ENCODE measurements around the gene SLC5A4.

The SLC5A4 gene

DNA sequence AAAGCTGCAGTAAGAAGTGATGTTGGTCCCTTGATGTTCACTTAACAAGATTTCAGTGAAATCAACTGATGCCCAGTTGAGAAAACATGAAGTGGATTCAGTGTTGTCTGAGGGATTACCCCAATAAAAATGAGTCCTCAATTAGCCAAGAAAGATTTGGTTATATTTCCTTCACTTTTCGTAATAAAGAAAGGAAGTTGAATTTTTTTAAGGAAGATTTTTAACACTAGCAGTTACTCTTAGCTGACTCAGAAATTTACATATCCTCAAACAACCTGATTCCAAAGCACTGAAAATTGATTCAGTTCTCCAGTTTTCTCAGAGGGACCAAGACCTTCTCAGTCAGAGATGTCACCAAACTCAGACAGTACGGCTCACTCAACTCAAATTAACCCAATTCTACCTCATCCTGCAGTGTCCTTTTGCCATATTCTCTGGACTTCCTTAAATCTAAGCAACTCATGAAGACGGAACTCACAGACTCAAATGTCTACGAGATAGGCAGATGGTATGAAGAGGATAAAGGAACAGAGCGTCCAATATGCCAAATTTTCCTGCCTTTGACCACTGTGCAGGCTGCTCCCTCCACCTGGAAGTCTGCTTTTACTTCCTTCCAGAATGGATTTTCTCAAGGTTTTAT is 22.8 kb downstream of the SLC5A4 start:
- DNase-seq (ENCODE audit: low read depth in 2 of 2), result no peak

DNA sequence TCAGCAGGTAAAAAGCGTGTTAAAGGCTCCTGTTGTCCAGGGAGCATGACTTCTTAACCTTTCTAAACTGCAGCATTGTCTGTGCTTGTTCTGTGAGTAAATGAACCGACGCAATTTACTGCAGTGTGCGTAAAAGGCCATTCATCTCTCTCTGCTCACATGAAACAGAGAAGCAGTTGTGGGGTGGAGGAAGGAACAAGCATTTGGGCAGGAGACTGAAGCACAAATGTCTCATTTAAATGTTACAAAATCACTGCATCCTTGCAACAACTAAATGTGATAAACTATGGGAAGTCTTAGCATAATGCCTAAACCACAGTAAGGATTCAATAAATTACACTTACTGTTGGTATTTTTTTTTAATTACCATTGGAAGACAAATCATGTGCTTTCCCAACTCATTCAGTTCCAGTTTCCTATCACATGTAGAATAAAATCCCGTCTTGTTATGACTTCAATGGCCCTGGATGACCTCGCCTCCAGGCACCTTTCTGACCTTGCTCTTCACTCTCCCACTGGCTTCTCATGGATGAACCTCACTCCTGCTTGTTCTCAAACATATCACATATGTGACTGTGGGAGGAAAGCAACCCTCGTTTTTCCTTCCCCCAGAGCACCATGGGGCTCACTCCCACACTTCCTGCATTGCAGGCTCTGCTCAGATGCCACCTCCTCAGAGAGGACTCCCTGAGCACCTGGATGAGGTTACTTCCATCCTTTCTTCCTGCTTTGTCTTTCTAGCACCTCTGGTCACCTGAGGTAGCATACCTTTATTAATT is 28.6 kb downstream of the SLC5A4 start:
- no peak for DNase-seq (ENCODE audit: low read depth in 2 of 2)

DNA sequence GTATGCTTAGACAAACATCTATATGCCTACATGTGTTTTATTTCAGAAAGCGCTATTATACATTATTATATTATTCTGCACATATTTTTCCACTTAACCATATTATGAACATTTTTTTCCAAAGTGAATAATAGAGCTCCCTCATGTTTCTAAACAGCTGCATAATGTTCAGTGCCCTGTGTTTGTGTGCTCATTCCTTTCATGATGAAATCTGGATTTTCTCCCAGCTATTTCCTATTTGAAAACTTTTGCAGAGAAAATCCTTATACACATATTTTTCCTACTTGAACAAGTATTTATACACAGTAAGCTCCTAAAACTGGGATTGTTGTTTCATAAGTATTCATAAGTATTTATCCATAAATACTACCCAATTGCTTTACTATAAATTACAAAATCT is 32.2 kb downstream of the SLC5A4 start:
- no peak for DNase-seq (ENCODE audit: low read depth in 2 of 2)

DNA sequence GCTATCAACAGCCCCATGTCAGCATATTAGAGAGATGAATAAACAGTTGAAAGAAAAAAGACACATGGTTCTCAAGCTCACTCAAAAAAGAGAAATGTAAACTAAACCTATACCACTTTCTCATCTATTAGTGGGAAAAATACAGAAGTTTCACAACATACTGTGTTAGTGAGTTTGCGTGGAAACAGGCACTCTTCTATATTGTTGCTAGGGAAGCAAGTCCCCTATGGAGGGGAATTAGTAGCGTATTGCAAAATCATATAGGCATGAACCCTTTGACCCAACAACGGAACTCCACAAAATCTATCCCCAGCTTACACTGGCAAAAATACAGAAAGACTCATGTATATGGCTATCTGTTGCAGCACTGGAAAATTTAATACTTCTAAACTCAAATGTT is 36.1 kb downstream of the SLC5A4 start:
- no peak for DNase-seq (ENCODE audit: low read depth in 2 of 2)

DNA sequence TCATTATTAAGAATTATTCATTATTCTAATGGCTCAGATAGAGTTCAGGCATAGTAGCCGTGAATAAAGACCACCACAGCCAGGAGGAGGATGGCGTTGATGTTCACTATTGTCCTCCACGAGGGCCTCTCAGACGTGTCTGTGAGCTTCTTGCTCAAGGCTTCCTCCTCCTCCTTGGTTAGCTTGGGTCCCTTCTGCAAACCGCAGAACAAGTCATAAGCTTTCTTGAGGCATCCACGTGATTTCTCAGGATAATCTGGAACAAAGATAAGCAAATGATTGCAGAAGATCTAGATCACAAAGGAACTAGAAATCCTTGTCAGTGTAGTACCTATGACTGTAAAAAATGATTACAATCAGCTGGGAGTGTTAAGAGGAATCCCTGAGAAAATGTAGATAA is 36.7 kb downstream of the SLC5A4 start:
- no peak for DNase-seq (ENCODE audit: low read depth in 2 of 2)

DNA sequence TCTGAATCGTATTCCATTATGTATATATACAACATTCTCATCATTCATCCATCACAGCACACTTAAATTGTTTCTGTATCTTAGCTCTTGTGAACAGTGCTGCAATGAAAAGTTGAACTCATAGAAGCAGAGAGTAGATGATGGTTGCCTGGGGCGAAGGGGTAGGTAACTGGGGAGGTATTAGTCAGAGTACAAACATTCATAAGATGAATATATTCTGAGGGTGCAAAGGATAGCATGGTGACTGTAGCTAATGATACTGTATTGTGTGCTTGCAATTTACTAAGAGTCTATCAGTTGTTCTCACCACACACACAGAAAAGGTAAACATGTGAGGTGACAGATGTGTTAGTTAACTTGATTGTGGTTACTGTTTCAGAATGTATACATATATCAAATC is 37.7 kb downstream of the SLC5A4 start:
- DNase-seq (ENCODE audit: low read depth in 2 of 2), result no peak

DNA sequence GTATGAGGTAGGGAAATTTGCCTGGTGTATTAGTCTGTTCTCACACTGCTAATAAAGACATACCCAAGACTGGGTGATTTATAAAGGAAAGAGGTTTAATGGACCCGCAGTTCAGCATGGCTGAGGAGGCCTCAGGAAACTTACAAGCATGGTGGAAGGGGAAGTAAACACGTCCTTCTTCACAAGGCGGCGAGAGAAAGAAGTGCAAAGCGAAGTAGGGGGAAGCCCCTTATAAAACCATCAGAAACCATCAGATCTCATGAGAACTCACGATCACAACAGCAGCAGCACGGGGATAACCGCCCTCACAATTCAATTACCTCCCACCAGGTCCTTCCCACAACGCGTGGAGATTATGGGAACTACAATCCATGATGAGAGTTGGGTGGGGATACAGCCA is 38.2 kb downstream of the SLC5A4 start:
- DNase-seq (ENCODE audit: low read depth in 2 of 2), result no peak

DNA sequence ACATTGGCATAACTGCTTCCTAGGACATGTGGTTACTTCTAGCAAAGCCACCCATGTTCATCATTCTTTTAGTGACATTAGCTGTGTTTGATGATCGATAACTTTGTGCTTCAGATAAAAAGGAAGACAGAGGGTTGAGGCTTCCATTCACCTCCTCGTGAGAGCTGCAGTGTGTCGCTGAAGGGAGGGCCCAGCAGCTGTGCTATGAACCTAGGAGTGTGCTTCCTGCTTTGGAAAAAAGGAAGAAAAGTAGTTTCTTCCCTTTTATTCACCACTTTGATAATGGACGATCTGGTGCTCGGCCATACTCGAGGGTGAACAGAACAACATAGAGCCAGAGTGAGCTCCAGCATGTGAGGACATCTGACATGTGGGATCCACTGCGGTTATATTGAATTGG is 44.1 kb downstream of the SLC5A4 start:
- no peak for DNase-seq (ENCODE audit: low read depth in 2 of 2)

DNA sequence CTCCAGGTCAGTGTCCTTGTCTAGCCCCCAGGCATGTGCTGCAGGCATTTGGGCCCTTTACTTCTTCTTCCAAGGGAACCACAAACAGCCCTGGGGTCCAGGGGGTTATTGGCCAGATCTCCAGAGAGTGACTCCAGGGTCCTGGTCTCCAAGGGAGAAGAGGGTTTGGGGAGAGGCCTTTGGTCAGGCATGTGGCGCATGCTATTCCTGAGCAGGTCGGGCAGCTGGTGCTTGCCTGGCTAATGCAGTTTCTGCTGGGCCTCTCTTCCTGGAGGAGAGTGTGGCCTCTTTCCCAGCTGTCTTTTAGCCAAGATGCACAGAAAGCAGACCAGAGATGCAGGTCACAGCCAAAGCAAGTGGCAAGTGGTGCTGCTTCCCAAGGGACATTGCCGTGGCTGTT is 46.5 kb downstream of the SLC5A4 start:
- no peak for DNase-seq (ENCODE audit: low read depth in 2 of 2)

DNA sequence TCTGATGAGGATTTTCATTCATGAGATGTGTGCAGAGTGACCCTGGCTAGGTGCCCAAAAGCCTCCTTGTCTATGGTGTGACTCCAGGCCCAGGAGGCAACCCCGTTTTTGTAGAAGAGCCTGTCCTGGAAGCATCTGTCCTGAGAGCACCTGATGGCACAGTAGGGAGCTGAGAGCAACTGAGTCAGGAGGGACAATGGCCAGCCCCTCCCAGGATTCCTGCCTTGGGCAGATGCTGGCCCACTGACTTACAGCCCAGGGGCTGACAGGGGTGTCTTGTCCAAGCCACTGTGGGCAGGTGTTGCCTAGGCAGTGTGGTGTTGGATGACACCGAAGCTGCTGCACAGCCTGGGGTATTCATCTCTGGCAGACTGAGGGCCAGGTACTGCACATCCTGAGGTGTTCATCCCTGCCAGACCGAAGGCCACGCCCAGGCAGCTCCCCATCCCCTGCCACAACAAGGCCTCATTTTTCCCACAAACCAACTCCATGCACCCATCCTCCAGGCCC is 47.1 kb downstream of the SLC5A4 start:
- DNase-seq (ENCODE audit: low read depth in 2 of 2), result no peak

DNA sequence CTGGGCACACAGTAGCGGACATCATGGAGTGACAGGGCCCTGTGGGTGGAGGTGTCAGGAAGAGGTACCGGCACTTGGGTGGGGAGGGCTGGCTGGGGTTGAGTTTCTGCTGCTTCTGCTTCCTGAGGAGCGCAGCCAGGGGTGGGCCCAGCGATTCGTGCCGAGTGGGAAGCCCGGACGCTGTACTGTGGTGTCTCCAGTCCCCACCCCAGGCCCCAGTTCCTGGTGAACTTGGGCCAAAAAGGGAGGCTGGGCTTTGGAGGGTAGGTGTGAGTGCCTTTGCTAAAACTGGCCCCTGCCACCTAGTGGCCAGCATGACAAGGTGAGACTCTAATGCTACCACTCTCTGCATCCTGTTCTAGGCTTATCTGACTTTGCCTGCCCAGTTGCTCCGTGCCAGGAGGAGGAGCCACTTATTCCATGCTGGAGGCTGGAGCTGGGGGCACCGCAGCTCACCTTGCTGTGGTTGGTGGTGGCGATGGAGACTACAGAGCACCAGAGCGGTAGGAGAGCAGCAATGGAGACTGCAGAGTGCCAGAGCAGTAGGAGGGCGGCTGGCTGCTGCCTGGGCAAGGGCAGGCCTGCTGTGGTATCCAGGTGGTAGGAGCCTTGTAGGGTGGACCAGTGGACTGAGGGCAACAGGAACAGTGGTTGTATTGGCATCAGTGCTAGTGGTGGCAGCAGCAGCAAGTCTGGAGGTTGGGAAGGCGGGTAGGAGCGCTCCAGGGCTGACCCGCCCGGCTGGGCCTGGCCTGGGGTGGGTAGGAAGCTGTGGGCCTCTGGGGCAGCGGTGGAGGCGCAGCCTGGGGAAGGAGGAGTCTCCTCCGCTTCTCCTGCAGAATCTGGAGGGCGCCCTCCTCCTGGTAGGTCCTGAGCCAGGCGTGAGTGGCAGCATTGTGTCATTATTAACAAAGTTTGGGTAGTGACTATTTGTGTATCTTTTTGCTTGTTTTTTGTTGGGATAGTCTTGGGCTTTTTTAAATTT is 48.1 kb downstream of the SLC5A4 start:
- no peak for DNase-seq (ENCODE audit: low read depth in 2 of 2)

DNA sequence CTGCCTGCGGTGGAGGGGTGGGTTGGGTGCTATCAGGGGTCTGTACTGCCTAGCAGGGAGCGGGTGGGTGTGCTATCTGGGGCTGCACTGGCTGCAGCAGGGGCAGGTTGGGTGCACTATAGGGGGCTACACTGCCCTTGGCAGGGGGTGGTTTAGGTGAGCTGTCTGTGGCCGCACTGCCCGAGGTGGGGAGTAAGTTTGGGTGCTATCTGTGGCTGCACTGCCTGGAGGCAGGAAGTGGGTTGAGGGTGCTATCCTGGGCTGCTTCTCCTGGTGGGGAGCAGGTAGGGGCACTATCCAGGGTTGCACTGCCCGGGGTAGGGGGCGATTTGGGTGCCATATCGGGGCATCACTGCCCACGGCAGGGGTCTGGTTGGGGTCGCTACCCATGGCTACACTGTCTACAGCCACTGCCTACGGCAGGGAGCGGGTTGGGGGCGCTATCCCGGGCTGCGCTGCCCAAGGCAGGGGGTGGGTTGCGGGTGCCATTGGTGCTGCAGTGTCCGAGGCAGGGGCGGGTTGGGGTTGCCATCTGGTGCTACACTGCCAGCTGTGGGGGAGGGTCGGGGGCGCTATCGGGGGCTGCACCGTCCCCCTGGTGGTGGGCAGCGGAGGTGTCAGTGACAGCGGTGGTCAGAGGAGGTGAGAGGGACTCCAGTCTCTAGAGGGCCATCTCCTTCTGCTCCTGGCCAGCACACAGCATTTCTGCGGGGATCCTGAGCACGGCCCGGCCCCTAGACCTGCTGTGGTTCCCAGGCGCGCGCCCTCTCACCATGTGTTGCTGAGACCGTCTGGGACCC is 49.0 kb downstream of the SLC5A4 start:
- DNase-seq (ENCODE audit: low read depth in 2 of 2), result no peak

DNA sequence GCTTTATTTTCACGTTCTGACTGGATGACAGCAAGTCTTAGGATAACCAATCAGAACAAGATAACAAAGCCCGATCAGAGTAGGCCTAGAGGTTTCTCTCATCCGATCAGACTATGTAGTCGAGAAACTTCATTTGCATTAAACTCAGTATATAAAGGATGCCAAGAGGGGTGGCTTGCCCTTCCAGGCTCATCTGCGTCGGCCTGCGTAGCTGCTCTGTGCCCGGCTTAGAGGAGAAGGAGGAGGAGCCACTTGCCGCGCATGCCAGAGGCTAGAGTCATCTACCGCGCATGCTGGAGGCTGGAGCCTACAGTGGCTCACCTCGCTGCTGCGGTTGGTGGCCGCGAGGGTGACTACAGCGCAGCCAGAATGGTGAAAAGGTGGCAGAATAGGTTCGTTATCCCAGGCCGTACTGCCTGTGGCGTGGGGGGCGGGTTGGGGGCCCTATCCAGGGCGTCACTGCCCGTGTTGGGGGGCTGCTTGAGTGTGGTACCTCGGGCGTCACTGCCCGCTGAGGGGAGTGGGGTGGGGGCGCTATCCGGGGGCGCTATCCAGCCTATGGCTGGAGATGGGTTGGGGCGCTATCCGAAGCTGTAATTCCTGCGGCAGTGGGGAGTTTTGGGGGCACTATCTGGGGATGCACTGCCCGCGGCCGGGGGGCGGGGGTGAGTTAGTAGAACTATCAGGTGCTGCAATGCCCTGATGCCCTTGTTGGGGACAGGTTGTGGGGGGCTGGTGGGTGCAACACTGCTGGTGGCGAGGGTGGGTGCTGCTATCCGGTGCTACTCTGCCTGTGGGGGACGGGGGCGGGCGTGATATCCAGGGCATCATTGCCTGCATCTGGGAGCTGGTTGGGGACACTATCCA is 50.1 kb downstream of the SLC5A4 start, which contains the start of gene RFPL2:
Gene RFPL2 (minus strand): TSS at position 218 of the 867 bp plus-strand sequence. CDS start 2,622 bp downstream, outside the sequence.
- no peak for DNase-seq (ENCODE audit: low read depth in 2 of 2)

DNA sequence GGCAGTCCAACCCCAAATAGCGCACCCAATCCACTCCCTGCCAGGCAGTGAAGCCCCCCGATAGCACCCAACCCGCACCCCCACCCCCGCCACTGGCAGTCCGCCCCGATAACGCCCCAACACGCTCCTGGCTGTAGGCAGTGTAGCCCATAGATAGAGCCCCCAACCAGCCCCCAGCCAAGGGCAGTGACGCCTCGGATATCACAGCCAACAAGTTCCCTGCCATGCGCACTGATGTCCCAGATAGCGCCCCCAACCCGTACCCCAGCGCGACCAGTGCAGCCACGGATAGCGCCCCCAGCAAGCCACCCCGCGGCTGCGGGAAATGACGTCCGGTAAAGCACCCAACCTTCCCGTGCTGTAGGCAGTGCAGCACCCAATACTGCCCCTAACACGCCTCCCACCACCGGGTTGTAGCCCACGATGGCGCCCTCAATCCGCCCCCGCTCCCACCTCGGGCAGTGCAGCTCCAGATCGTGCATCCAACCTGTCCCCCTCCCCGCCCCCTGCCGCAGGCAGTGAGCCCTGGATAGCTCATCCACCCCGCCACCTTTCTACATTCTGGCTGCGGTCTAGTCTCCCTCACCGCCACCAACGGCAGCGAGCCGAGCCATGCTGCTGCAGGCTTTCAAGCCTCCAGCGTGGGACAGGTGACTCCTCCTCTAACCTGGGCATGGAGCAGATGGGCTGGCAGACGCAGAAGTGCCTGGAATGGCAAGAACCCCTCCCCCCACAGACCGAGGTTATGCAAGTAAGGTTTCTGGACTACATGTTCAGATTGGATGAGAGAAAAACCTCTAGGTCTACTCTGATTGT is 50.9 kb downstream of the SLC5A4 start:
- DNase-seq (ENCODE audit: low read depth in 2 of 2), result no peak

DNA sequence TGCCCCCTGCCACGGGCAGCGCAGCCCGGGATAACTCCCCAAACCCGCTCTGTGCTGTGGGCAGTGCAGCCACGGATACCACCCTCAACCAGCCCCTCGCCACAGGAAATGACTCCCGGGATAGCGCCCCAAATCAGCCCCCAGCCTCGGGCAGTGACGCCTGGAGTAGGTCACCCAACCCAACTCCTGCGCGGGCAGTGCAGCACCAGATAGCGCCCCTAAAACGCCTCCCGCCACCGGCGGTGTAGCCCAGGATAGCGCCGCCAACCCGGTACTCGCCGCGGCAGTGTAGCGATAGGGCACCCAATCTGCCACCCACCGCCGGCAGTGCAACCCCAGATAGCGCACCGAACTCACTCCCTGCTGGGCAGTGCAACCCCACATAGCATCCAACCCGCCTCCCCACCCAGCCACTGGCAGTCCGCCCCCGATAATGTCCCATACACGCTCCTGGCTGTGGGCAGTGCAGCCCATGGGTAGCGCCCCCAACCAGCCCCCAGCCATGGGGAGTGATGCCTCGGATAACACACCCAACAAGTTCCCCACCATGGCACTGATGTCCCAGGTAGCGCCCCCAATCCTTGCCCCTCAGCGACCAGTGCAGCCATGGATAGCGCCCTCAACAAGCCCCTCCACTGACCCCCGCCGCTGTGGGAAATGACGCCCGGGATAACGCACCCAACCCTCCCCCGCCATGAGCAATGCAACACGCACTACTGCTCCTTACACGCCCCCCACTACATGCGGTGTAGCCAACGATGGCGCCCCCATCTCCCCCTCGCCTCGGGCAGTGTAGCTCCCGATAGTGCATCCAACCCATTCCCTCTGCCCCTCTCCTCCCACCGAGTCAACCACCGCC is 51.7 kb downstream of the SLC5A4 start:
- DNase-seq (ENCODE audit: low read depth in 2 of 2), result no peak

DNA sequence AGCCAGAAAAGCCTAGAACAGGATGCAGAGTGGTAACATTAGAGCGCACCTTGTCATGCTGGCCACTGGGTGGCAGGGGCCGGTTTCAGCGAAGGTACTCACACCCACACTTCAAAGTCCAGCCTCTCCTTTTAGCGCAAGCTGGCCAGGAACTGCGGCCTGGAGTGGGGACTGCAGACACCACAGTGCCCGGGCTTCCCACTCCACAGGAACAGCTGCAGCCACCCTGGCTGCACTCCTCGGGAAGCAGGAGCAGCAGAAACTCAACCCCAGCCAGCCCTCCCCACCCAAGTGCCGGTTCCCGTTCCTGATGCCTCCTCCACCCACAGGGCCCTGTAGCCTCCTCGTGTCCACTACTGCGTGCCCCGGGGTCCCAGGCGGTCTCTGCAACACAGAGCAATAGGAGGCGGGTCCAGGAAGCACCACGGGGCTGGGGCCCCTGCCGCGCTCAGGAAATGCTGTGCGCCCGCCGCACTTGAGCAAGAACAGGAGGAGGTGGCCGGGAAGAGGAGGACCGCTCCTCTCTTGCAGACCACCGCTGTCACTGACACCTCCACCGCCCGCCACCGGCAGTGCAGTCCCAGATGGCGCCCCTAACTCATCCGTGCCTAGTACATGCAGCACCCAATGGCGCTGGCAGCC is 52.5 kb downstream of the SLC5A4 start:
- no peak for DNase-seq (ENCODE audit: low read depth in 2 of 2)

DNA sequence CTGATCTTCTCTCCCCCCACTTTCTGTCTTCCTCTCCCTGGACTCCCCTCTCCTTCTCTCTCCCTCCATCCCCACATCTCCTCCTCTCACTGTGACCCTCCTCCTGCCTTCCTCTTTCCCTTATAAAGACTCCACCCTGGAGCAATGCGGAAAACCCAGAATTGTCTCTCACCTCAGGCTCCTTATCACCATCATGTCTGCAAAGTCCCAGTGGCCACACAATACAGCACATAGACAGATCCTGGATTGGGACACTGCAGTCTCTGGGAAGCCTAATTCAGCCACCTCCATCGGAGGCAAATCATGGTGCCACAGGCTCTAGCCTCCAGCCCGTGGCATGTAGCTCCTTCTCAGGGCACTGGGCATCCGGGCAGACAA is 53.0 kb downstream of the SLC5A4 start:
- no peak for DNase-seq (ENCODE audit: low read depth in 2 of 2)

DNA sequence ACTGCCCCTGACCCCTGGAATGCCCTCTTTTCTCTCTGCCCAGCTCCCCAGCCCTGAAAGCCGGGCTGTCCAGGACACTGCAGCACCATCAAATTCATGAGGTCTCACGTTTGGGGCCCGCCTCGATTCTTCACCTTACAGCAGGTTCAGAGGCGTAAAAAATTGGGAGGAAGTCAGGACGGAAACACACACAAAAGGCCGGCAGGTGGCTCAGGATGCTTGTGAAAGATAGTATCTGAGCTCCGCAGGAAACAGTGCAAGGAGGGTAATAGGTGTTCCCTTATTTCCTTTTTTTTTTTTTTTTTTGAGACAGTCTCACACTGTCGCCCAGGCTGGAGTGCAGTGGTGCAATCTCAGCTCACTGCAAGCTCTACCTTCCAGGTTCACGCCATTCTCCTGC is 54.4 kb downstream of the SLC5A4 start:
- DNase-seq (ENCODE audit: low read depth in 2 of 2), result no peak

Data from stimulated activated CD4-positive, alpha-beta T cell treated with anti-CD3 and anti-CD28 coated beads, Interleukin-1b, Interleukin-23, amount 100 ng/mL, for 1 hour (primary cell).